ENCODE results near the gene NT5DC3. TPM values are rescaled to one million over a fixed set of nuclear protein-coding genes. Genes with fewer than 3 reads are reported as not detected.
A peak's percentile ranks its signal among the peaks of the same experiment; 100 is the strongest.

Gene NT5DC3
- total RNA-seq, 6 experiments from 2014 or later, result 10.5 to 12.8 (median 11.3) TPM

- peak; percentile 52 for DNase-seq
- H3K36me3 Mint-ChIP-seq (ENCODE audit: low read depth), result peaks cover 10% of the 10 kb centered on the region
- peaks cover 67% of the 10 kb centered on the region for H3K4me1 Mint-ChIP-seq (ENCODE audit: low read depth)
- peak overlapping the region; percentile 48 for H3K27ac Mint-ChIP-seq
- H3K4me3 Mint-ChIP-seq, result peak overlapping the region; percentile 50
- H3K9me3 Mint-ChIP-seq, result peaks cover 4% of the 10 kb centered on the region; the same call in 1 of the 2 replicates
- TF ChIP-seq, protein P1, sequence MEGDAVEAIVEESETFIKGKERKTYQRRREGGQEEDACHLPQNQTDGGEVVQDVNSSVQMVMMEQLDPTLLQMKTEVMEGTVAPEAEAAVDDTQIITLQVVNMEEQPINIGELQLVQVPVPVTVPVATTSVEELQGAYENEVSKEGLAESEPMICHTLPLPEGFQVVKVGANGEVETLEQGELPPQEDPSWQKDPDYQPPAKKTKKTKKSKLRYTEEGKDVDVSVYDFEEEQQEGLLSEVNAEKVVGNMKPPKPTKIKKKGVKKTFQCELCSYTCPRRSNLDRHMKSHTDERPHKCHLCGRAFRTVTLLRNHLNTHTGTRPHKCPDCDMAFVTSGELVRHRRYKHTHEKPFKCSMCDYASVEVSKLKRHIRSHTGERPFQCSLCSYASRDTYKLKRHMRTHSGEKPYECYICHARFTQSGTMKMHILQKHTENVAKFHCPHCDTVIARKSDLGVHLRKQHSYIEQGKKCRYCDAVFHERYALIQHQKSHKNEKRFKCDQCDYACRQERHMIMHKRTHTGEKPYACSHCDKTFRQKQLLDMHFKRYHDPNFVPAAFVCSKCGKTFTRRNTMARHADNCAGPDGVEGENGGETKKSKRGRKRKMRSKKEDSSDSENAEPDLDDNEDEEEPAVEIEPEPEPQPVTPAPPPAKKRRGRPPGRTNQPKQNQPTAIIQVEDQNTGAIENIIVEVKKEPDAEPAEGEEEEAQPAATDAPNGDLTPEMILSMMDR (IDR thresholded peaks at IDR 0.05), result no peak
- peaks cover 6% of the 10 kb centered on the region for H3K27me3 Mint-ChIP-seq (ENCODE audit: insufficient read depth)
Measured at GRCh38 chr12:103855036-103855712, 14.1 kb upstream of the NT5DC3 start.

DNA sequence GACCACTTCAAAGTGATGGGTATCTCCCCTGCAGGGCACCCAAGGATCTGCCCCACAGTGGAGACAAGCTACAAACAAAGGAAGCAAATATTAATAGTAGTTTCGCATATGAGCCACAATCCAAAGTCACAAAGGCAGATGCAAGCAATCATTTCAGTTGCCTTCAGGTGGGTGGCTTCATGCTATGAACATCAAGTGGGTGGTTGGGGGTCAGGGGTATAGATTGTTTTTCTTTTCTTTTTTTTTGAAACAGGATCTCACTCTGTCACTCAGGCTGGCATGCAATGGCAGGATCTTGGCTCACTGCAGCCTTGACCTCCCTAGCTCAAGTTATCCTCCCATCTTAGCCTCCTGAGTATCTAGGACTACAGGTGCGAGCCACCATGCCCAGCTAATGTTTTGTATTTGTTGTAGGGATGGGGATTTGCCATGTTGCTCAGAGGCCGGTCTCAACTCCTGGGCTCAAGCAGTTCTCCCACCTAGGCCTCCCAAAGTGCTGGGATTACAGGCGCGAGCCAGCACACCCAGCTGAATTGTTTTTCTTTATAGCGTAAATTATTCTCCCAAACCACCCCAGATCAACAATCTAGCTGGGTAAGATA lies 13.4 kb upstream of the NT5DC3 start:
- Mint-ChIP-seq H3K27me3 (ENCODE audit: insufficient read depth) (peaks cover 1% of the 10 kb centered on the region), H3K27ac (no peak overlapping the region), H3K4me3 (no peak overlapping the region), H3K9me3 (peaks cover 4% of the 10 kb centered on the region; the same call in 1 of the 2 replicates), H3K4me1 (ENCODE audit: low read depth) (peaks cover 60% of the 10 kb centered on the region), H3K36me3 (ENCODE audit: low read depth) (peaks cover 10% of the 10 kb centered on the region)
- TF ChIP-seq, protein P1 (IDR thresholded peaks at IDR 0.05), result no peak
- DNase-seq, result no peak

DNA sequence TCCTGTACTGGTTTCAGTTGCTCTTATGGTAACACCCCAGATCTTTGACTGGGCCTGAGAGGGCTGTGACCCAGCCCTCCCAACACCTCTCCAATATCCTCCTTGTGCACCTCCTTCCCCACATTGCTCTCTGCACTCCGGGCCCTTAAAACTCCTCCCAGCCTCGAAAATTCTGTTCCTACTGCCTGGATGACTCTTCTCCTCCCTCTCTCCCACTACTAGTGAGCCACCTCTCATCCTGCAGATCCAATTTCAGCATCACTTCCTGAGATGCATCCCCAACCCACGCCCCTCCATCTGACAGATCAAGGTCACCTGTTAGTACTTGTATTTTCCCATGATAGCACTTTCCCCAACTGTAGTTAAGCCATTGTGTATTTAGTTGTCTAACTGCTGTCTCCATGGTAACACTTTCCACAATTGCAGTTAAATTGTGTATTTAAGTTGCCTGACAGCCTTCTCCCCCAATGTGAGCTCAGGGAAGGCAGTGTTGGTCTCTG lies 11.5 kb upstream of the NT5DC3 start:
- H3K27me3 Mint-ChIP-seq (ENCODE audit: insufficient read depth), result peaks cover 1% of the 10 kb centered on the region
- H3K9me3 Mint-ChIP-seq, result no peaks in the 10 kb centered on the region
- peaks cover 41% of the 10 kb centered on the region for H3K4me1 Mint-ChIP-seq (ENCODE audit: low read depth)
- TF ChIP-seq, protein P1 (IDR thresholded peaks at IDR 0.05), result no peak
- H3K4me3 Mint-ChIP-seq, result no peak overlapping the region
- no peaks in the 10 kb centered on the region for H3K36me3 Mint-ChIP-seq (ENCODE audit: low read depth)
- peak; percentile 27 for DNase-seq
- 0 out of 2 replicates have a peak overlapping the region, but pooled peaks have one; percentile 8 for H3K27ac Mint-ChIP-seq

DNA sequence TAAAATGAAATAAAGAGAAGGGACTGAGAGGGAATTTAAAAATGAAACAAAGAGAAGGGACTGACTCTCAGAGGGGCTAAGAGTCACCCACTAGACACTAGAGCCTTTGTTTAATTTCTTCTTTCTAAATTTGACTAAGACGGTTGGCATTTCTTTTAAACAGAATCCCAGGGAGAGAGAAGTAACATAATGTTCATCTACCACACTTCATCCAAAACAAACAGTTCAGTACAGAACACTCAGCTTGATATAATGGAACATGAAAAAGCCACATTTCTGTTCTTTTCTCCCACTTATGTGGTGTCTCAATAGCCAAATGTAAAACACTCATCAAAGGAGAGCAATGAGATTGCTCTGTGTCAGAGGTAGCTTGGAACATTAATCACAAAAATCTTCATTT lies 10.1 kb upstream of the NT5DC3 start:
- Mint-ChIP-seq H3K27me3 (ENCODE audit: insufficient read depth) (no peaks in the 10 kb centered on the region; the same call in 1 of the 2 replicates), H3K36me3 (ENCODE audit: low read depth) (no peaks in the 10 kb centered on the region), H3K27ac (no peak overlapping the region), H3K4me3 (no peak overlapping the region), H3K9me3 (no peaks in the 10 kb centered on the region), H3K4me1 (ENCODE audit: low read depth) (peaks cover 26% of the 10 kb centered on the region)
- no peak for DNase-seq
- TF ChIP-seq, protein P1 (IDR thresholded peaks at IDR 0.05), result no peak

GRCh38 chr12:103850429-103850828 lies 9.4 kb upstream of the NT5DC3 start:
- H3K9me3 Mint-ChIP-seq, result no peaks in the 10 kb centered on the region
- no peak for DNase-seq
- H3K27ac Mint-ChIP-seq, result no peak overlapping the region
- H3K27me3 Mint-ChIP-seq (ENCODE audit: insufficient read depth), result no peaks in the 10 kb centered on the region; the same call in 1 of the 2 replicates
- no peak overlapping the region for H3K4me3 Mint-ChIP-seq
- TF ChIP-seq, protein P1 (IDR thresholded peaks at IDR 0.05), result no peak
- H3K36me3 Mint-ChIP-seq (ENCODE audit: low read depth), result no peaks in the 10 kb centered on the region
- peaks cover 19% of the 10 kb centered on the region for H3K4me1 Mint-ChIP-seq (ENCODE audit: low read depth)
